Right hindlimb (tissue), 1 donor: ENCODE results near the gene MYADML2.

ENCODE experiments used
- DNase-seq: peaks from one replicate; pipeline ENCODE4 v3.0.0-alpha.2; 2018

MYADML2 gene

DNA sequence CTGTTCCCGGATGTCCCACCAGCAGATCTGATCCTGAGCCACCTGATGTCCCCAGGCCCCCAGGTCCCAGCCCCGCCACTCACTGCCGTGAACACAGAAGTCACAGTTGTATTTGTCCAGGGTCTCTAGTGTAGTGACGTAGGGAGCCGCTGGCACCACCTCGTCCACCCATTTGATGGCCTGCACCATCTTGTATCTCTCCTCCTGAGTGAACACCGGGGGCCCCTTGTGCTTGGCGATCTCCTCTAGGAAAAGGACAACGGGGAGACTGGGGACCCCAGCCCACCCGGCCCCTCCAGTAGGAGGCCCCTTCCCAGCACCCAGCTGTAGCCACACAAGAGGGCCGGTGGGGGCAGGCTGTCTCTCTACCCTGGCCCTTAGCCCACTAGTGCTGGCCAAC lies 38.2 kb downstream of the MYADML2 start:
- no peak for DNase-seq

DNA sequence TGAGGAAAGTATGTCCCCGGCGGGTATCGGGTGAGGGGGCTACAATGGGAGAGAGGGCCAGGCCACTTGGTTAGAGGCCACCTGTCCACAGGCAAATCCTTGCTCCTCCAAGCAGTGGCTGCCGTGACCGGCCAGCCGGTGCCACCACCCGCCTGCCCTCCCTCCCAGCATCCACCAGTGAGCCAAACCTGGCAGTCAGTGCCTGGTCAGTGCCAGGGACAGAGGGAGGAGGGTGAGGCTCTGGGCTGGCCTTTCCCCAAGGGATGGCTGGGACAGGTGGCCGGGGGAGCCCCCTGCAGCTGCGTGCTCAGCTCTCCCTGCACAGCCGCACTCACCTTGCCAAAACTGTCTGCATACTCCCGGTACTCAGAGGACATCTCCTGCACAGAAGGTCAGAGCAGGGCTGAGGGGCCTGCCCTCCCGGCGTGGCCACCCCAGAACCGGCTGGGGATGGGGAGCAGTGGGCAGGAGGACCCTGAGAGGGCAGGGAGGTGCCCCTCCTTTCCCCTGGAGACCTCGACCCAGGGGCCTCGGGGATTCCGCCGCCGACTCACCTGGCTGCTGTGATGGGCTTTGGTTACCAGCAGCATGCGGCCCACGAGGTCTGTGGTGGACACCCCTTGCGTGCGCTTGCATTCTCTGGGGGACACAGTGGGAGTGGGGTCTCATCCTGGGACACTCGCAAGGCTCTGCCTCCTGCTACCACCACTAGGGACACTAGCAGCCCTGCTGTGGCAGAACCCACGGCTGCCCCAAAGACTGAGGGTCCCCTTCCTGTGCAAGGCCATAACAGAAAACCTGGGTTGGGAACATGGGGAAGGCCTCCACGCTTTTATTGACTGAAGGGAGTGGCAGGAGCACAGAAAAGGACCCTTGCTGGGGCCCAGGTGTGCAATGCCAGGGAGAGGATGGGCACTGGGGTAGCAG lies 39.6 kb downstream of the MYADML2 start:
- DNase-seq, result no peak

DNA sequence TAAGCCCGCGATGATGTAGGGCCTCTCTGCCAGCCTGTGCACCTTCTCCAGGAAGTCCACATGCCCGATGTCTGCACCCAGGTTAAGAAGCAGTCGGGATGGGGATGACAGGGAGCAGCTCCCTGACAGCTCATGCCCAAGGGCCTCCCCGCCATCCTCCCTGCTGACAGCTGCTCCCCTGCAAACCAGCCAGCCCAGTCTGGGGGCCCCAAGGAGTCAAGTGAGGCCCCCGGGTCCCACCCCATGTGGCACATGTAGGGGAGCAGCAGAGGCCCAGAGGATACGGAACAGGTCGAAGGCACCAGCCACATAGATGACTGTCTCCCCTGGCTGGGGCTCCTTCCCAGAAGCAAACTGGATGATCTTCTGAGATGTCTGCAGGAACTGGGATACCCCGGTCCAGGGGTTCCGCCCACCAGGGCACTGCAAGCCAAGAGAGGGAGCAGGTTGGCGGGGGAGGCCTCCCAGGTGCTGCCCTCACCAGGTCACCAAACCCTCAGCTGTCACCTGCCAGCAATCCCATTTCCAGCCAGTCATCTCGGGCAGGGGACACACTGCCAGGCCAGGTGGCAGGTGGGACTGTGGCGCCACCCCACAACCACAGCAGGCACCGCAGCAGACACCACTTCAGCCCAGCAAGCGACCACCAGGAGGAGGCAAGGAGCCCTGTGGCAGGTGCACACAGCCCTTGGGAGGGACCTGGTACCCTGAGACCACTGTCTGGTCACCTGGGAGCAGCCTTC lies 40.4 kb downstream of the MYADML2 start:
- no peak for DNase-seq

DNA sequence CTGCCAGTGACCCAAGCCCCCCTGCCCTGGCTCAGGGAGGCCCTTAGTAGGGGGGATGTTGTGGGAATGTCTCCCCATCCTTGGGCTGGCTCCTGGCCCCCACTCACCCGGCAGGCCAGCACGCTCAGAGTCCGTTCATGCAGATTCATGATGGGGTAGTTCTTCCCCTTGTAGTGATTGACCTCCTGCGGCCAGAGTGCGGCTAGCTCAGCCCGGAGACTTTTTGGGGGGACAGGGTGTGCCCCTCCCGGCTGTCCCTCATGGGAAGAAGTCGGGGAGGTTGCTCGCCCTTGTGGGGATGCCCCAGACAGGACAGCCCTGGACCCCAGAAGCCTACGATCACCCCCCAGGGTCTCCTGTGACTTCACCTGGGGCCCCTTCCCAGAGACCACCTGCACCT lies 41.0 kb downstream of the MYADML2 start:
- DNase-seq, result peak; percentile 15

DNA sequence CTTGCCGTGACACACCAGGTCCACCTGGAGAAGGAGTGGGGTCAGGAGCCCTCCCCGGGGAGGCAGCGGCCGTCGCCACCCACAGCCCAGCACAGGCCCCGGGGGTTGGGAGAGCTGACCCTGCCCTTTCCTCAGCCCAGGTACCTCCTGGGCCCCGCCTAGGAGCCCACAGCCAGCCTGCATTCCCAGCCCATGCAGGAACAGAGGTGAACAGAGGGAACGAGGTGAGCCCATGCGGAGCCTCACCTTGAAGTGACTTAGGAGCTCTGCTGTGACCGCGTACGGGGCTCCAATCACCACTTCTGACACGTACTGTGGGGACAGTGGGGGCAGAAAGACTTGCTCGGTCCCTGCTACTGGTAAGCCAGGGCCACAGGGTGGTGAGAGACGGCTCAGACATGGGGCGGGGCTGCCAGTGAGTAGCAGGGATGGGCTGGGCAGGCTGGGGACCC lies 41.6 kb downstream of the MYADML2 start:
- no peak for DNase-seq

DNA sequence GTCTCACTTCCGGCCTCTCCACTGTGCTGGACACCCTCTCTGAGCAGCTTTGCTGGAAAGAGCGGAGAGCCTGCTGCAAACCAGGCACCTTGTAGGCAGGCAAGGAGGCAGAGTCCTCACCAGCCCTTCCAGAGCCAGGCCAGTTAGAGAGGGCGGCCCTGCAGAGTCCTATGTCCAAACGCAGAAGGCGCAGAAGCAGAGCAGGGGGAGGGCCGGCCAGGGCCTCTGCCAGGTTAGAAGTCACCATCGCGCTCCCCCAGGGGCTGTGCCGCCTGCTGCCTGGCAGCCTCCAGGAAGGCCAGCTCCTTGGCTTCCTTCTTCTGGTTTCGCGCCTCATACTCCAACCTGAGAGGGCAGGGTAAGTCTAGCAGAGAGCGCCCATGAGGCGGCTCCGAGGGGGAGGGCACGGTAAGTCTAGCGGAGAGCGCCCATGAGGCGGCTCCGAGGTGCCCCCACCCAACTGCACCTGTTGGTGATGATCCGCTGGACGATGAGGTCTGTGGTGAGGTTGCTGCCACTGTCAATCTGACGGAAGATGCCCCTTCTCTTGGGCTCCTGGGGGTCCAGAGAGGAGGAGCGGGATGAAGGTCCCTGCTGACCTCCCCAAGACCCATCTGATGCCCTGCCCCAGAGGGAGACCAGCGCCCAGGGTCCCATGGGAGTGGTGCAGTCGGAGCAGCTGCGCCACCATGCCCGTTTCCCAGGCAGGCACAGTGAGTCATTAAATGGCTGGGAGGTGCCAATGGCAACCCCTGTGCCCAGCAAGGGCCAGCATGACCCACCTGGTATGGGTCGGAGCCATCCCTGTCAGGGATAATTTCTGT lies 42.2 kb downstream of the MYADML2 start:
- peak; percentile 17 for DNase-seq

DNA sequence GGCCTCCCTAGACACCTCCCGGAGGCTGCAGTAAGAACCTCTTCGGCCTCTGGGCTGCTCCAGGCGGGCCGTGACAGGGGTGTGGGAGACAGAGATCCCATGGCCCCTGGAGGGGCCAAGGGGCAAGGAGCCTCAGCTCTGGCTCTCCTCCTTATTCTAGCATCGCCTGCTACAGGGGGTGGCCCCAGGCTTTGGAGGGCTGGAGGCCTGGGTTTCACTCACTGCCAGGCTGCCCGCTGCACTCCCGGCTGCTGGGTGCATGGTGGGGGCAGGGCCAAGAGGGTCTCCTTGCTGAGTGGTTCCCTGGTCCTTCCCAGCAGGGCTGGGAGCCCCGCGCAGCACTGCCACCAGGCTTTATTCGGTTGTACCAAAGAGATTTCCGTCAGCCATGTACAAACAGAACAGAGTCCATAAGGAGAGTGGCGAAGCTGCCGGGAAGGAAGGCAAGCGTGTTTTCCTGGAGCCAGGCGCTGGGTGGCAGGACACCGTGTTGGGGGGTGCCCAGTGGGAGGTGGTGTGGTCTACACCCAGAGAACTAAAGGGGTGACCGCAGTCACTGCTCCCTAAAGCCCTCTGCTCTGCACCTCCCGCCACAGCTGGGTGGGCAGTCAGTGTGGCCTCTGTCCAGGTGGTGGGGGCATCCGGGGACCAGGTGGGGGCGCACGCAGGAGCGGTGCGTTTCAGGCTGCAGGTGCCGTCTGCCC lies 43.0 kb downstream of the MYADML2 start:
- DNase-seq, result no peak

DNA sequence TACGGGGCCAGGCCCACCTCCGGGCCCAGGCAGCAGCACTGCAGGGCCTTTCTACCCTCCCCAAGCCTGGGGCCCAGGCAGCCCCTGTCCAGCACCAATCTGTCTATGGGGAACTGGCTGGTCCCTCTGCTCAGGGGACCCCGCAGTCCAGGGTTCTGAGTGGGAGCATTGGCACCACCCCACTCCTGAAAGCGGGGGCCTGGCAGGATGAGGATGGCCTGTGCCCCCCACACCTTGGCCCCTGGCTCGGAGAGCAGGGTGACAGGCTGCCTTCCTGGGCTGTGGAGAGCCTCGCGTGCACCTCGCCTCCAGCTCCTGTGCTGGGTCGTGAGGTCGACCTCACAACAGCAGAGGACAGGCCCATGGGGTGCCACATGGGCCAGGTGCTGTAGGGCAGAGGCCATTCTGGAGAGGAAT lies 43.6 kb downstream of the MYADML2 start:
- DNase-seq, result peak; percentile 24

DNA sequence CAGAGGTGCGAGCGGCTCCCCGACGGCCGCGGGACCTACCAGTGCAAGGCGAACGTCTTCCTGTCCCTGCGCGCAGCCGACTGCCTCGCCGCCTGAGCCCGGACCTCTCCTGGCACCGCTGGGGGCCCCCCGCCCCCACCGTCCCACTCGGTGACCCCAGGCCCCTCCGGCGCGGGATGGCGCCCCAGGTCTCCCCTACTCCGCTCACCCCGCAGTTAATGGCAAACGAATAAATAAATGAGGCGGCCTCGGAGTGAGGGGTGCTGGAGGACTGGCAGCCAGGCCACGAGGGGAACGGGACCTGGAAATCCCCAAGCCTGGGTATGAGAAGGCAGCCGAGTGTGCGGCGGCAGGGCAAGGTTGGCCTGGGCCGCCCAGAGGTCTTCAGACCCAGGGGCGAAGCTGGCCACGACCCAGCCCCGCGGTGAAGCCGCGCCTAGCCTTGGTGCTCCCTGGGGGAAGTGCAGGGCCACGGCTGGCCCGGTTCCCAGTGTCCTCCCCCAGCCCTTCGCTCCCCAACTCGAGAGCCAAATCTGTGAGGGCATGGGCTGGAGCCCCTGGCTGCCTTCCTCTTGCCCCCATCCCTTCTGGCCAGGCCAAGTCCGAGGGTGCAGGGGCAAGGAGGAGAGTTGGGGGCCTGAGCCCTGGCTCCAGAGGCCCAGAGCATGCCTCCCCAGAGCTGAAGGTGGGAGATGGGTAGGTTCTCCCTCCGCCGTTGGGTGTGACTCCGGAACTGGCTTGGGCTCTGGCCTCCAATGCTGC lies 44.2 kb downstream of the MYADML2 start:
- peak; percentile 21 for DNase-seq

DNA sequence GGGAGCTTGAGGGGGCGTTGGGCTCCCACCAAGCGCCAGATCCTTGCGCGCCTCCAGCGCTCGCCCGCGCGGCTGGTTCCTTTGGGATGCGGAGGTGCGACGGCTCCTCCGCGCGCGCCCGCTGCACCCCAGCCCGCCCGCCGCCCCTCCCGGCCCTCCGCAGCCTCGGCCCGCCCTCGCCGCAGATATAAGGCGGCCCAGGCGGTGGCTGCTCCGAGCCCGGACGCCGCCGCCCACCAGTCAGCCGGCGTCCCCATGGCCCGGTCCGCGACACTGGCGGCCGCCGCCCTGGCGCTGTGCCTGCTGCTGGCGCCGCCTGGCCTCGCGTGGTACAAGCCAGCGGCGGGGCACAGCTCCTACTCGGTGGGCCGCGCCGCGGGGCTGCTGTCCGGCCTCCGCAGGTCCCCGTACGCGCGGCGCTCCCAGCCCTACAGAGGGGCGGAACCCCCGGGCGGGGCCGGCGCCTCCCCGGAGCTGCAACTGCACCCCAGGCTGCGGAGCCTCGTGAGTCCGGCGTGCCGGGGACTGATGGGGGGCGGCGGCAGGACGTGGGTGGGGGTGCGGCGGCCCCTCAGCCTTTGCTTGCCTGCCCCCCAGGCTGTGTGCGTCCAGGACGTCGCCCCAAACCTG lies 44.9 kb downstream of the MYADML2 start, which contains the start of gene NPB:
Gene NPB (plus strand): TSS at position 216 of the 630 bp plus-strand sequence. CDS start 40 bp downstream, at position 256.
- DNase-seq, result no peak

DNA sequence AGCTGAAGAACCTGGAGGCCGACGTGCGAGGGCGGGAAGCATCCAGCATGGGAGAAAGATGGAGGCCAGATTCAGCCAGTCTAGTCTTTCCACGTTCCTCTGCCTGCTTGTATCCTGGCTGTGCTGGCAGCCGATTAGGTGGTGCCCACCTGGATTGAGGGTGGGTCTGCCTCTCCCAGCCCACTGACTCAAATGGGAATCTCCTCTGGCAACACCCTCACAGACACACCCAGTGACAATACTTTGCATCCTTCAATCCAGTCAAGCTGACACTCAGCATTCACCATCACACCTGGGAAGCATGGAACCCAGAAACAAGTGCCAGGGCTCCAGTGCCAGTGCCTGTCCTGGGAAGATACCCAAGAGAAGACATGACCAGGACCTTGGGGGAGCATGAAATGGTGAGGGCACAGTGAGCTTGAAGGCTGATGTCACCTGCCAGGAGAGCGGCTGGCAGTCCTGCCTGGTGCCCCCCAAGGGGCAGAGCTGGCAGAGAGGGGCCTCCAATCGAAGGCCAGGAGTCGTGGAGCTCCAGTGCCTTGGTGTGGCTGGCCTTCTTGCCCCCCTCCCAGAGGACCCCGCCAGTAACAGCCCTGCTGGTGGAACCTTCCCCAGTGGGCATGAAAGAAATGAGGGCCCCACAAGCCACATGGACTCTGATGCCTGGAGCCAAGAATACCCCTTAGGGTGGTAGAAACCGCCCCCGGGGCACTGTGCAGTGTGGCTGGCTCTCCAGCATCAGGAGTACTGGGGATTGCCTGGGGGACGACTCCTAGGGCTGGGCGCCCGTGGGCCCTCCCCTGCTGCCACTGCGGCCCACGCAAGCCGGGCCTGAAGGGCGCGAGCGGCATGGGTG lies 45.6 kb downstream of the MYADML2 start:
- DNase-seq, result no peak

DNA sequence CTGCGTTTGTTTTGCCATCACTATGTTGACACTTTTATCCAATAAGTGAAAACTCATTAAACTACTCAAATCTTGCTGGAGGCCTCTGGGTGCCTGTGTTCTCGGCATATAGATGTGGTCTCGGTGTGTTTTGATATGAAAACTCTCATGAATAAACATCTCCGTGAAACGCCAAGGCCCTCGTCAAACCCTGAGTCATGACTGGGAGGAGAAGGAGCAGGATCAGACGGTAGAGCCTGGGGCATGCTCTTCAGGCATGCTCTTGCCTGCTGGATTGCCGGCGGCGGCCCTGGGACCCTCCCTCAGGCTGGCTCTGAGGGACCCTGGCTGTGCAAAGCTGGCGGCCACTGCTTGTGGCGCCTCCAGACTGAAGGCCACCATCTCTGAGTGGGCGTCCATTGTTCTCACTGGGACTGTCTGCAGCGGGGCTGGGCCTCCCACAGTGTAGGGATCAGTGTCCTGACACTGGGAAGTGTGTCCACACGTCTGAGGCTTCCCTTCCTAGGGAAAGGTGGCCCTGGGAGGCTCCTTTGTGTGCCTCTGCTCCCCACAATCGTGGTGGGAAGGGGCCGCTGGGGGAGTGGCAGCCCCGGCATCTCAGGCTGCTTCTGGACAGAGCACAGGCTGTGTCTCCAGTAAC lies 46.7 kb downstream of the MYADML2 start:
- no peak for DNase-seq

DNA sequence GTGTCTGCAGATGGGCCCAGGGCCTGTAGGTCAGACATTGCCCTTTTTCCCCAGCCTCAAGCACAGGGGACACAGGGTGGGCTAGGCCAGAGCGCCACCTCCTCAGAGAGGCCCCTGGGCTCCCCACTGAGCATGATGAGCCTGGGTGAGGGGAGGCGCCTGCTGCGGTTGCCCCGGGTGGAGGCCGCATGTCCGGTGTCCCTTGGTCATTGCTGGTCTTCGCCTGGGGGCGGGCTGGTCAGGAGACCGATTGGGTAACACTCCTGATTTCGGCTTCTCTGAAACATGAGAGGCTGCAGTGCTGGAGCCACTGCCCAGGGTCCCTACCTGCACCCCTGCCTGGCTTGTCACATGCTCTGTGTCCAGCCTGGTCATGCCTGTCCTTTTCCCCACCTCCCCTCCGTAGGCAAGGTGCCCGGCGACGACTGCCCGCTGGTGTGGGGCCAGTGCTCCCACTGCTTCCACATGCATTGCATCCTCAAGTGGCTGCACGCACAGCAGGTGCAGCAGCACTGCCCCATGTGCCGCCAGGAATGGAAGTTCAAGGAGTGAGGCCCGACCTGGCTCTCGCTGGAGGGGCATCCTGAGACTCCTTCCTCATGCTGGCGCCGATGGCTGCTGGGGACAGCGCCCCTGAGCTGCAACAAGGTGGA lies 47.4 kb downstream of the MYADML2 start:
- DNase-seq, result no peak

DNA sequence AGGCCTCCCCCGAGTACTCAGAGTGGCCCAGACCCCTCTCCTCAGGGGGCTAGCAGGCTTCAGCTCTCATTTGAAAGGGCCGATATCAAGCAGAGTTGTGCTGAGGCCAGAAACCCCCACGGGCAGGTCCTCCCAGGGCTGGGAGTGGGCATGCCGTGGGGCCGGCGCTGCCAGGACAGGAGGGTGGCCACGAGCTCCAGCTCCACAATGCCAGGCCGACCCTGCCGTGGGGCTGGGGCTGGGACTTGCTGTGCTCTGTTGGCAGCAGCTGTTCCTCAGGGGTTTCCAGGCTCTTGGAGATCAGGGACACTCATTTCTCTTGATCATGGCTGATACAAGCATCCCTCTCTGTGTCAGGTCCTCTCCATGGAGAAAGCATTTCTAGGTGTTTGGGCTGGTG lies 48.1 kb downstream of the MYADML2 start:
- DNase-seq, result no peak

DNA sequence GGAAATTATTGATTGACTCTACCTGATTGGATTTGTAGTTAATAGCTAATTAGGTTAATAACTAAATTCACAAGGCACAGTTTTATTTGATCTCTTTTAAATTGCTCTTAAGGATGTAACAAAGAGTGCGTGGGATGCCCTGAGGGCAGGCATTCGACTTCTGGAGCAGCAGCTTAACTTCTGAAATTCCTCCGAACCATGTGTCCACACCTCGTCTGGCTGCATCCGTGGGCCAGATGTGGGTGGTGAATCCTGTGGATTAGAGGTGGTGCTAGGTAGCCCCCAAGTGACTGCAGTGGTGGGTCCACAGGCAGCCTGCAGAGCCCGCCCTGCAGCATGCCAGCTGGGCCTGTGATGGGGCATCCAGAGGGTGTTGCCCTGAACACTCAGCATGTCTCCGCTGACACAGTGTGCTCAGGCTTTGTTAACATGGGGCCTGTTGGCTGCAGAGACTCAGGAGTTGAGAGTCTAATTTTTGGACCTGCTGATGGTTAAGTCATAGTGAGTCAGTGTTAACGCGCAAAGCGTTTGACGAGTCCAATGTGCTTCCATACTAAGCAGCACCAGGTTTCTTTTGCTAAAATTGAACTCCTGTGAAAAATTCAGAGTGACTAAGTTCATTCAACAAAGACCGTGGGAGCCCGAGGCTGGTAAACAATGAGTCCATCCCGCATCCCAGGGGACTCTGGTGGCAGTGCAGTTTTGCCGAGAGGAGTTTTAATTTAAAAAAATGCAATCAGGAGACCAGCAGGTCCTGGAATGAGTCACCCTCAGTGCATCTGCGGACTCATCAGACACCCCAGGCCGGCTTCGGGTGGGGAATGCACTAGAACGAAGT lies 48.8 kb downstream of the MYADML2 start:
- no peak for DNase-seq

DNA sequence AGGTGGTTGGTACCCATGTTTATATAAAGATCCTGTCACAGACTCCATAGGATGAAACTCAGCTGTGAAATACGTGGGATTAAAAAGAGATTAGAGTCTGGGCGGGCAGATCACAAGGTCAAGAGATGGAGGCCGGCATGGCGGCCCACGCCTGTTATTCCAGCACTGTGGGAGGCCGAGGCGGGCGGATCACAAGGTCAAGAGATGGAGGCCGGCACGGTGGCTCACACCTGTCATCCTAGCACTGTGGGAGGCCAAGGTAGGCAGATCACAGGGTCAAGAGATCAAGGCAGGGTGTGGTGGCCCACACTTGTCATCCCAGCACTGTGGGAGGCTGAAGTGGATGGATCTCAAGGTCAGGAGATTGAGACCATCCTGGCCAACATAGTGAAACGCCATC lies 51.6 kb downstream of the MYADML2 start:
- no peak for DNase-seq

DNA sequence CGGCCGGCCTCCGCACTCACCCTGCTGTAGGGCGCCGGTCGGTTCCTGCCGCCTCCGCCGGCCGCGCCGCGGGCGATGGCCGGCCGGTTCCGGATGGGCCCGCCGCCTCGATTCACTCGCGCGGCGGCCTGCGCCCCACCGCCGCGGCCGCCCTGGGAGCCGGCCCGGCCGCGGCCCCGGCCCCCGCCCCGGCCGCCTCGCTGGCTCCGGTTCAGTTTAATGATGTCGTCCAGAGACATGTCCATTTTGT lies 55.8 kb downstream of the MYADML2 start:
- DNase-seq, result no peak
